ENCODE data around the gene C10orf53.
"Not testable (repeated sequence)": the region's sequence is repeated elsewhere in the genome, so short reads cannot be mapped to it uniquely, and the experiment has no call there.

GRCh38 chr10:49715157-49715556 is 35.7 kb downstream of the C10orf53 start:
- TF ChIP-seq CTCF (IDR thresholded peaks at IDR 0.05; ENCODE audit: insufficient read depth, low read length); SPI1 (IDR thresholded peaks at IDR 0.05; ENCODE audit: borderline replicate concordance, low read depth); POLR2AphosphoS5 (IDR thresholded peaks at IDR 0.05; ENCODE audit: low read depth); GABPA (IDR thresholded peaks at IDR 0.05; ENCODE audit: low read depth): not testable (repeated sequence)
